GM13977 (cell line): ENCODE data around the gene ID2.

Experiments
- DNase-seq: peaks from one replicate; pipeline ENCODE4 v3.0.0; 2012; ENCODE audit warnings: low spot score
- CTCF ChIP-seq: IDR thresholded peaks from 2 replicates; pipeline ENCODE4 v1.5.1; 2012; ENCODE audit warnings: mild to moderate bottlenecking, control low read depth; ENCODE audit not compliant: insufficient read depth; ENCODE audit errors: extremely low read depth, missing control alignments
- in situ Hi-C: fragments of 300-500 bp; cut with MboI; formaldehyde crosslinking; loops from one replicate; pipeline ENCODE4 v1.12.0; 2022; ENCODE audit warnings: low sequenced_read_pairs, low pct_unique_long_range_greater_than_20kb, mixed read lengths, inconsistent platforms; ENCODE audit not compliant: unreplicated experiment

ID2 gene

GRCh38 chr2:8694737-8695136 lies 12.9 kb downstream of the ID2 start:
- in situ Hi-C loops: loop anchor here (25.0 kb wide), 1 partner anchor 382 kb away; no protein-coding TSS in a partner anchor
- DNase-seq: no peak
- TF ChIP-seq CTCF: no peak

GRCh38 chr2:8697190-8697589 lies 15.3 kb downstream of the ID2 start:
- no peak for DNase-seq
- in situ Hi-C loops: loop anchor here (25.0 kb wide), 1 partner anchor 385 kb away; no protein-coding TSS in a partner anchor
- TF ChIP-seq CTCF: no peak

- TF ChIP-seq CTCF: no peak
- in situ Hi-C loops: loop anchor here (25.0 kb wide), 1 partner anchor 388 kb away; no protein-coding TSS in a partner anchor
- DNase-seq: no peak
Measured at GRCh38 chr2:8699839-8700238, 18.0 kb downstream of the ID2 start.

- no peak for DNase-seq
- TF ChIP-seq CTCF: no peak
Measured at GRCh38 chr2:8701681-8702379, 20.0 kb downstream of the ID2 start.

GRCh38 chr2:8704906-8705305 lies 23.1 kb downstream of the ID2 start:
- TF ChIP-seq CTCF: no peak
- no peak for DNase-seq
- in situ Hi-C loops: no loop called here

More at GRCh38 chr2:8701681-8702379, 20.0 kb downstream of the ID2 start:
- in situ Hi-C loops: no loop called here

- in situ Hi-C loops: no loop called here
- DNase-seq: no peak
- TF ChIP-seq CTCF: no peak
Measured at GRCh38 chr2:8709611-8710010, 27.8 kb downstream of the ID2 start.
